GM12878 (cell line): ENCODE data around the gene NMRK1. TPM values are rescaled to one million over a fixed set of nuclear protein-coding genes. Genes with fewer than 3 reads are reported as not detected.

ENCODE experiments used
- CBX5 ChIP-seq: sonication (generic); IDR thresholded peaks from 2 replicates; pipeline ENCODE4 v1.6.1; 2016; ENCODE audit warnings: low read depth, moderate library complexity, mild to moderate bottlenecking, inconsistent platforms
- NFXL1 ChIP-seq: fragments of 450-650 bp; IDR thresholded peaks from 2 replicates; pipeline ENCODE4 v1.6.1; 2017; ENCODE audit warnings: antibody characterized with exemption, mild to moderate bottlenecking, borderline replicate concordance
- POLR2AphosphoS2 ChIP-seq: IDR thresholded peaks from 2 replicates; pipeline ENCODE4 v1.6.1; 2011; ENCODE audit warnings: low read depth, mild to moderate bottlenecking, low read length, improper control_type of control experiment, moderate library complexity
- polyA plus RNA-seq, 11 experiments: library from polyadenylated mRNA; depleted of rRNA in 4 of 11; unstranded in 6 of 11; stranded (reverse) in 5 of 11; fragments of >200 nt; fragmentation: Nextera tagmentation in 4 of 11; fragmentation: Illumina TruSeq in 1 of 11; extraction: Ambion mirVana in 4 of 11; extraction: Trizol in 1 of 11; gene quantifications; 1 replicate in 1 of 11; 2 replicates in 10 of 11; pipeline versions ENCODE4 v1.2.1 to v1.2.3, GENCODE V29; 2011 to 2016; ENCODE audit warnings: inconsistent platforms in 2 of 11, missing spikeins in 2 of 11, low read depth in 1 of 11
- total RNA-seq, 4 experiments: library from RNA; depleted of rRNA in 3 of 4; stranded (reverse); fragments of >200 nt in 3 of 4; fragmentation: Illumina TruSeq in 1 of 4; extraction: Trizol in 1 of 4; gene quantifications; 2 replicates each; pipeline versions ENCODE4 v1.2.1 to v1.2.3, GENCODE V29; 2013 to 2021
- TF ChIP-seq, protein P1 (sequence below): fragments of 150-350 bp; IDR thresholded peaks from 2 replicates; pipeline ENCODE4 v1.6.1; 2016; ENCODE audit warnings: low read depth, low read length
- TF ChIP-seq, protein P2 (sequence below): IDR thresholded peaks from 2 replicates; pipeline ENCODE4 v1.6.1; 2012; ENCODE audit warnings: improper control_type of control experiment, low read depth, low read length; ENCODE audit not compliant: insufficient replicate concordance

Gene NMRK1
- total and polyA plus RNA-seq, 10 of the 15 experiments (the other 5 are each of a cell fraction or from before 2014, with no cell fraction given), result 8.4 to 17.2 (median 12.1) TPM

DNA sequence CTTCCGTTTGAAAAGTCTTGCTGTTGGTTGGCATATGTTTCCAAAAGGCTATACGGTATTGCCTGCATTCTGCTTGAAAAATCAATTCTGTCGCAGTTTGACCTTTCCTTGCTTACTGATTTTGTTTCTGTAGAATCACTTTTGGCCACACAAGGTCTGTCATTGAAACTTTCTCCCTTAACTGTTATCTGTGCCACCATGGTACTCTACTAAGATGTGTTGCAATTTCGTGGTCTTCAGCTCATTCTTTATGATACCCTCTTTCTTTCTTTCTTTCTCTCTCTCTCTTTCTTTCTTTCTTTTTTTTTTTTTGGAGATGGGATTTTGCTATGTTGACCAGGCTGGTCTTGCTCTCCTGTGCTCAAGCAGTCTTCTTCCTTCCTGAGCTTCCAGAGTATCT, 4.8 kb upstream of the NMRK1 start (continued):
- TF ChIP-seq, protein P1, sequence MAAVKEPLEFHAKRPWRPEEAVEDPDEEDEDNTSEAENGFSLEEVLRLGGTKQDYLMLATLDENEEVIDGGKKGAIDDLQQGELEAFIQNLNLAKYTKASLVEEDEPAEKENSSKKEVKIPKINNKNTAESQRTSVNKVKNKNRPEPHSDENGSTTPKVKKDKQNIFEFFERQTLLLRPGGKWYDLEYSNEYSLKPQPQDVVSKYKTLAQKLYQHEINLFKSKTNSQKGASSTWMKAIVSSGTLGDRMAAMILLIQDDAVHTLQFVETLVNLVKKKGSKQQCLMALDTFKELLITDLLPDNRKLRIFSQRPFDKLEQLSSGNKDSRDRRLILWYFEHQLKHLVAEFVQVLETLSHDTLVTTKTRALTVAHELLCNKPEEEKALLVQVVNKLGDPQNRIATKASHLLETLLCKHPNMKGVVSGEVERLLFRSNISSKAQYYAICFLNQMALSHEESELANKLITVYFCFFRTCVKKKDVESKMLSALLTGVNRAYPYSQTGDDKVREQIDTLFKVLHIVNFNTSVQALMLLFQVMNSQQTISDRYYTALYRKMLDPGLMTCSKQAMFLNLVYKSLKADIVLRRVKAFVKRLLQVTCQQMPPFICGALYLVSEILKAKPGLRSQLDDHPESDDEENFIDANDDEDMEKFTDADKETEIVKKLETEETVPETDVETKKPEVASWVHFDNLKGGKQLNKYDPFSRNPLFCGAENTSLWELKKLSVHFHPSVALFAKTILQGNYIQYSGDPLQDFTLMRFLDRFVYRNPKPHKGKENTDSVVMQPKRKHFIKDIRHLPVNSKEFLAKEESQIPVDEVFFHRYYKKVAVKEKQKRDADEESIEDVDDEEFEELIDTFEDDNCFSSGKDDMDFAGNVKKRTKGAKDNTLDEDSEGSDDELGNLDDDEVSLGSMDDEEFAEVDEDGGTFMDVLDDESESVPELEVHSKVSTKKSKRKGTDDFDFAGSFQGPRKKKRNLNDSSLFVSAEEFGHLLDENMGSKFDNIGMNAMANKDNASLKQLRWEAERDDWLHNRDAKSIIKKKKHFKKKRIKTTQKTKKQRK, result no peak
- no peak for TF ChIP-seq POLR2AphosphoS2
- TF ChIP-seq NFXL1, result no peak
- TF ChIP-seq CBX5, result no peak
- TF ChIP-seq, protein P2, sequence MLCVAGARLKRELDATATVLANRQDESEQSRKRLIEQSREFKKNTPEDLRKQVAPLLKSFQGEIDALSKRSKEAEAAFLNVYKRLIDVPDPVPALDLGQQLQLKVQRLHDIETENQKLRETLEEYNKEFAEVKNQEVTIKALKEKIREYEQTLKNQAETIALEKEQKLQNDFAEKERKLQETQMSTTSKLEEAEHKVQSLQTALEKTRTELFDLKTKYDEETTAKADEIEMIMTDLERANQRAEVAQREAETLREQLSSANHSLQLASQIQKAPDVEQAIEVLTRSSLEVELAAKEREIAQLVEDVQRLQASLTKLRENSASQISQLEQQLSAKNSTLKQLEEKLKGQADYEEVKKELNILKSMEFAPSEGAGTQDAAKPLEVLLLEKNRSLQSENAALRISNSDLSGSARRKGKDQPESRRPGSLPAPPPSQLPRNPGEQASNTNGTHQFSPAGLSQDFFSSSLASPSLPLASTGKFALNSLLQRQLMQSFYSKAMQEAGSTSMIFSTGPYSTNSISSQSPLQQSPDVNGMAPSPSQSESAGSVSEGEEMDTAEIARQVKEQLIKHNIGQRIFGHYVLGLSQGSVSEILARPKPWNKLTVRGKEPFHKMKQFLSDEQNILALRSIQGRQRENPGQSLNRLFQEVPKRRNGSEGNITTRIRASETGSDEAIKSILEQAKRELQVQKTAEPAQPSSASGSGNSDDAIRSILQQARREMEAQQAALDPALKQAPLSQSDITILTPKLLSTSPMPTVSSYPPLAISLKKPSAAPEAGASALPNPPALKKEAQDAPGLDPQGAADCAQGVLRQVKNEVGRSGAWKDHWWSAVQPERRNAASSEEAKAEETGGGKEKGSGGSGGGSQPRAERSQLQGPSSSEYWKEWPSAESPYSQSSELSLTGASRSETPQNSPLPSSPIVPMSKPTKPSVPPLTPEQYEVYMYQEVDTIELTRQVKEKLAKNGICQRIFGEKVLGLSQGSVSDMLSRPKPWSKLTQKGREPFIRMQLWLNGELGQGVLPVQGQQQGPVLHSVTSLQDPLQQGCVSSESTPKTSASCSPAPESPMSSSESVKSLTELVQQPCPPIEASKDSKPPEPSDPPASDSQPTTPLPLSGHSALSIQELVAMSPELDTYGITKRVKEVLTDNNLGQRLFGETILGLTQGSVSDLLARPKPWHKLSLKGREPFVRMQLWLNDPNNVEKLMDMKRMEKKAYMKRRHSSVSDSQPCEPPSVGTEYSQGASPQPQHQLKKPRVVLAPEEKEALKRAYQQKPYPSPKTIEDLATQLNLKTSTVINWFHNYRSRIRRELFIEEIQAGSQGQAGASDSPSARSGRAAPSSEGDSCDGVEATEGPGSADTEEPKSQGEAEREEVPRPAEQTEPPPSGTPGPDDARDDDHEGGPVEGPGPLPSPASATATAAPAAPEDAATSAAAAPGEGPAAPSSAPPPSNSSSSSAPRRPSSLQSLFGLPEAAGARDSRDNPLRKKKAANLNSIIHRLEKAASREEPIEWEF, result no peak
